Spleen (tissue), 7 donors: Measurements from ENCODE around the gene POMGNT2.

Experiments used
- CTCF ChIP-seq, 11 experiments: fragments of 200-600 bp in 7 of 11; fragments of 450-650 bp in 4 of 11; sonication (generic) in 4 of 11; IDR thresholded peaks in 8 of 11; conservative IDR thresholded peaks in 3 of 11; 1 replicate in 7 of 11; 2 replicates in 4 of 11; pipeline versions ENCODE4 v1.4.0 to v1.8.0; 2016 to 2021; ENCODE audit warnings: antibody characterized with exemption in 11 of 11, inconsistent platforms in 4 of 11, mild to moderate bottlenecking in 1 of 11
- POLR2A ChIP-seq, 3 donors: fragments of 450-650 bp; IDR thresholded peaks; one replicate each; pipeline ENCODE4 v1.5.1; 2017; ENCODE audit warnings: antibody characterized with exemption in 3 of 3, mild to moderate bottlenecking in 1 of 3
- donor health status: DM: no; HTN: no; CAD: no; lungs with moderate emphysema.
- donor health status: DM: no; HTN: no; CAD: no.
- donor health status: DM: no; HTN: no; CAD: no.

- TF ChIP-seq CTCF (IDR thresholded peaks at IDR 0.05 in 8 of 11, conservative IDR thresholded peaks at IDR 0.05 in 3 of 11) = no peak
- no peak for TF ChIP-seq POLR2A (IDR thresholded peaks at IDR 0.05)
These were observed 50.5 kb downstream of the POMGNT2 start for GRCh38 chr3:43055393-43055792.
